NCI-H774 (cell line): ENCODE data around the gene PLA2G15.
A peak's percentile ranks its signal among the peaks of the same experiment; 100 is the strongest.

Experiments
- DNase-seq: peaks from one replicate; lab custom pipeline; 2025; lab: John Stamatoyannopoulos, UW

The PLA2G15 gene

GRCh38 chr16:68252383-68252782 lies 7.2 kb downstream of the PLA2G15 start:
- DNase-seq: no peak

- DNase-seq: no peak
Observed at GRCh38 chr16:68253721-68254120, 8.5 kb downstream of the PLA2G15 start.

DNA sequence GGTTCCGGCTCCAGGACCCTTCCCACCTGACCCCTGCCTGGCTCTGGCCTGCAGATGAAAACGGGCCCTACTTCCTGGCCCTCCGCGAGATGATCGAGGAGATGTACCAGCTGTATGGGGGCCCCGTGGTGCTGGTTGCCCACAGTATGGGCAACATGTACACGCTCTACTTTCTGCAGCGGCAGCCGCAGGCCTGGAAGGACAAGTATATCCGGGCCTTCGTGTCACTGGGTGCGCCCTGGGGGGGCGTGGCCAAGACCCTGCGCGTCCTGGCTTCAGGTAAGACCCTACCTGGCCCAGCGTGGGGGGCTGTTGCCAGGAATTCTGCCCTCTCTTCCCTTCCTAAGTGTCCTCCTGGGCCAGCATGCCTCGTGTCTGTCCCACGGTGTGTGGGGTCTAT lies 10.5 kb downstream of the PLA2G15 start:
- DNase-seq: no peak

- peak; percentile 31 for DNase-seq
Observed at GRCh38 chr16:68257251-68257905, 12.2 kb downstream of the PLA2G15 start.

DNA sequence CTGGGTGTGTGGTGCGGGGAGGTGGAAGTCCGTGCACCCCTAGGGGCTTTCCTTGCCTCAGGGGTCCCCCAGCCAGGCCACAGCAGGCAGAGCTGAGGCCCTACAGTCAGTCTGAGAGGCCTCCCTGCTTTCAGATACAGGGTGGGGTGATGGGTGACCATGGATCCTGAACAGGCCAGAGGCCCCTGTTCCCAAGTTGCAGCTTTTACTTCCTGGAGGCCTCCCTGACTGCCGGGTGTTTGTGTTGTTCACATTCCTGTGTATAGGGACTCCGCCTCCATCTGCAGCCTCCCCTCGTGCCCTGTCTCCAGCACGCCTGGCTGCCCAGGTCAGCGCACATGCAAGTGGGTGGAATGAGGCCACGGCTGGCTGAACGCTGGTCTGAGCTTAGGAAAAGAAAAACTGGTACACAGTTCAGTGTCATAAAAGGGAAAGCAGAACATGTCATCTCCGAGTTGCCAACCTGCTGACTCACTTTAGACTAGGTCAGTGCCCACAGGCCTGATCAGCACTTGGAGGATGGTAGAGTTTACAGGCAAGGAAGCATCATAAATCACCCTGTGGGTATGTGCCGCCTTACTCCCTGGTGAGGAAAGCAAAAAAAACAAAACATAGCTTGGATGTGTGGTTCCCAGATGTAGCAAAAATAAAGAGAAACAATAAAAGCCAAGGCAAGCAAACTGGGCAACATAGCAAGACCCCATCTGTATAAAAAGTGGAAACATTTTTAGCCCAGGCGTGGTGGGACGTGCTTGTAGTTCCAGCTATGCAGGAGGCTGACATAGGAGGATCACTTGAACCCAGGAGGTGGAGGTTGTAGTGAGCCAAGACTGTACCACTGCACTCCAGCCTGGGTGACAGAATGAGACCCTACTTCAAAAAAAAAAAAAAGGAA lies 13.0 kb downstream of the PLA2G15 start:
- DNase-seq: no peak

- DNase-seq: no peak
Observed at GRCh38 chr16:68259007-68259825, 14.0 kb downstream of the PLA2G15 start.

DNA sequence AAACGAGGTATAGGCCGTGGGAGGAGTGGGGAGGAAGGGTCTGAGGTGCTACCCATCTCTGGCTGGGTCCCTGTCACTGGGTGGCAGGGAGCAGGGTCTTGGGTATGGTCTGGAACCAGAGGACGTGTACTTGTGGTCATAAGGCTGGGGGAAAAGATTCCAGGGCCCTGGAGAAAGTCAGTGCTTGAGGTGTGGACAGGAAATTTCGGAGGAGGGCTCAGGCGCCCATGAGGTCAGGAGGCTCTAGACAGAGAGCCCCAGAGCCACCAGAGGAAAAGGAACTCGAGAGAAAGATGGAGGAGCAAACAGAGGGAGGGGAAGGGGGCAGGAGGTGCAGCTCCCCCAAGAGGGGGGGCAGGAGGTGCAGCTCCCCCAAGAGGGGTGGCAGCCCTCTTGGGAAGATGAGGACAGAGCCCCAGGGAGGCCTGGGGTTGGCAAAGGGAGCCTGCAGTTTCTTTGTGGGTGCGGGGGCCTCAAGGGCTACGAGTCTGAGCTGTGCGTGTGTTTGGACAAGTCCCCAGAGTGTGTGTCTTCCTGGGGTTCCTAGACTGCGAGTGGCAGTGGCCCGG lies 18.5 kb downstream of the PLA2G15 start:
- DNase-seq: no peak

DNA sequence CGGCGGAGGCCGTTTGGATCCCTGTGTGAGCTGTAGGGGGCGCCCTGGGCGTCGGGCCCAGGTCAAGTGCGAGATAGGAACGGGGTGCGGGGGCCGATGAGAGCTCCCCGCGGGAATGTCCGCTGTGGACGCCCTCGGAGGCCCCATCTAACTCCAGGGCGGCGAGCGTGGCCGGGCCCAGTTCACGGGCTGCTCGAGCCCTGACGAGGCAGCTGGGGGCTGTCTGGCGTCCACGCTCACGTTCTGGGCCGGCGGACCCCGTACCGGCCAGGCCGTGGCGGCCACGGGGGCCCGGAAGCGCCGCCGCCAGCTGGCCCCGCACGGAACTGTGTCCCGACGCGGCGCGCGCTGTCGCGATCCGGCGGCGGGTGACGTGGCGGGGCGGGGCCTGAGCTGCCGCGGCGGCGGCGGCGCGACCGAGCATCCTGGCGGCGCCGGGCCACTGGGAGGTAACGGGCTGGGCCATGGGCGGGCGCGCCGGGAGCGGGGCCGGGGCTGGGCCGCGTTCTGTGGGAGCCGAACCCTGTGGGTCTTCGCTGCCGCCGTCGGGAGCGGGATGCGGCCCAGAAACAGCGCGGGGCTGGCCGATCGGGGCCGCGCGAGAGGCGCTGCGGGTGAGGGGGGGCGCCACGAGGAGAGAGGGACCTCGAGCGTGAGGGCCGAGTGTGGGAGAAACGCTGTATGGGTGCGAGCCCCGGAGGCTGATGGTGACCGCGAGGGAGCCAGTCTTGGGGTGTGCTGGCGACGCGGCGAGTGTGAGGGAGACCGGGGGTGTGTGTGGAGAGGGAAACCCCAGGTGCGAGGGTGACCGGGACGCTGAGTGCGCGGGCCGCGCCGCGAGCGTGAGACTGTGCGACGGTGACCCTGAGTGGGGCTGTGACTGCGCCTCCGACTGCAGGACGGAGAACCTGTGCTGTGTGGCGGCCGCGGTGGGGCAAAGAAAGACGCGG lies 19.2 kb downstream of the PLA2G15 start, which contains the start of gene SLC7A6:
SLC7A6 (plus strand) TSS at position 399 of the 950 bp plus-strand sequence. CDS start 10,201 bp downstream, outside the sequence.
- no peak for DNase-seq

- no peak for DNase-seq
Observed at GRCh38 chr16:68265078-68265920, 20.1 kb downstream of the PLA2G15 start.

DNA sequence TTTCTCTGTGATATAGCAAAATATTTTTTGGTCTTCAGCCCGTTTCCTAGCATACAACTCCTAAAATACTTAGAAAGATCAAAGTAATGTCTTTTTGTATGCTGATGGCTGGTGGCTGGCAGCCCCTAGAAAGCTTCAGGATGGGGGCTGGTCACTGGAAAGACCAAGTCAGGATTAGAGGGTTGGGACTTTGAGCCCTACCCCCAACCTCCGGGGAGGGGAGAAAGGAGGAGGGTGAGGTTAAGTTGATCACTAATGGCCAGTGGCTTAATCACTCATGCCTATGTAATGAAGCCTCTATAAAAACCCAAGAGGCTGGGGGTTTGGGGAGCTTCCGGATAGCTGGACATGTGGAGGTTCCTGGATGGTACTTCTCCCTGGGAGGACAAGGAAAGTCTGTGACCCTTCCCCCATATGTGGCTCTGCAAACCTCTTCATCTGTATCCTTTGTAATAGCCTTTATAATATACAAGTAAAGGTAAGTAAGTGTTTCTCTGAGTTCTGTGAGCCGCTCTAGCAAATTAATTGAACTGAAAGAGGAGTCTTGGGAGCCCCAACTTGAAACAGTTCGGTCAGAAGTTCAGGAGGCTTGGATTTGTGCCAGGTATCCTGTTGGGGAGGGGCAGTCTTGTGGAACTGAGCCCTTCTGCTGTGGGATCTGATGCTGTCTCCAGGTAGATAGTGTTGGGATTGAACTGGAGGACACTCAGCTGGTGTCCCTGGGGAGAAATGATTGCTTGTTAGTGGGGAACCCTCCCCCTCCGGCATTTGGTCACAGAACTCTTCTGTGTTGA lies 22.6 kb downstream of the PLA2G15 start:
- no peak for DNase-seq

DNA sequence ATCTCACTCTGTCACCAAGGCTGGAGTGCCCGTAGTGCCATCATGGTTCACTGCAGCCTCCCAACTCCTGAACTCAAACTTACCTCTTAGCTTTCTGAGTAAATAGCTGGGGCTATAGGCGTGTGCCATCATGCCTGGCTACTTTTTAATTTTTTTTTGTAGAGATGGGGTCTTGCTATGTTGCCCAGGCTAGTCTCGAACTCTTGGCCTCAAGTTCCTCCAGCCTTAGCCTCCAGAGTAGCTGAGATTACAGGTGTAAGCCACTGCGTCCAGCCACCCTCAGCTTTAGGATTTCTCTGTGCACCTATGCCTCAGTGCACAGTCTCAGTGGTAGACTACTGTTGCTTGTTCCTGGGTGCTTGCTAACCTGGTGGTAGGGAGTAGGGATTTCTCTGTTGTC lies 24.6 kb downstream of the PLA2G15 start:
- no peak for DNase-seq

DNA sequence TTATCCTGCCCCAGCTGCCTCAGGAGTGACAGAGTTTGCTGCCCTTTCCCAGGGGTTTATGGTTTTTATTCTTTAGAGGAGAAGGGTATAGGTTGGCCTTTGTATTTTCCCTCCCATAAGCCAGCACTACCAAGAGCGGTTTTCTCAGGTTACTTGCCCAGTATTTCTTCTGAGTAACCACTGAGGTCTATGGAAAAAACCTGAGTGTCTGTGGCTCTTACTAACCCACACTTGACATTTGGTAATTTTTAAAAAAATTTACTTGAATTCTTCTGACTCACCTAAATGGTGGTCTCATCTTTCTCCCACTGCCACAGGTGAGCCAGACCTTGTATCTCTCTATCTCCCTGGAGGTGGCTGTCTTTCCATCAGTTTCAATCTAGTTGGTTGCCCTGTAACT lies 25.2 kb downstream of the PLA2G15 start:
- no peak for DNase-seq

DNA sequence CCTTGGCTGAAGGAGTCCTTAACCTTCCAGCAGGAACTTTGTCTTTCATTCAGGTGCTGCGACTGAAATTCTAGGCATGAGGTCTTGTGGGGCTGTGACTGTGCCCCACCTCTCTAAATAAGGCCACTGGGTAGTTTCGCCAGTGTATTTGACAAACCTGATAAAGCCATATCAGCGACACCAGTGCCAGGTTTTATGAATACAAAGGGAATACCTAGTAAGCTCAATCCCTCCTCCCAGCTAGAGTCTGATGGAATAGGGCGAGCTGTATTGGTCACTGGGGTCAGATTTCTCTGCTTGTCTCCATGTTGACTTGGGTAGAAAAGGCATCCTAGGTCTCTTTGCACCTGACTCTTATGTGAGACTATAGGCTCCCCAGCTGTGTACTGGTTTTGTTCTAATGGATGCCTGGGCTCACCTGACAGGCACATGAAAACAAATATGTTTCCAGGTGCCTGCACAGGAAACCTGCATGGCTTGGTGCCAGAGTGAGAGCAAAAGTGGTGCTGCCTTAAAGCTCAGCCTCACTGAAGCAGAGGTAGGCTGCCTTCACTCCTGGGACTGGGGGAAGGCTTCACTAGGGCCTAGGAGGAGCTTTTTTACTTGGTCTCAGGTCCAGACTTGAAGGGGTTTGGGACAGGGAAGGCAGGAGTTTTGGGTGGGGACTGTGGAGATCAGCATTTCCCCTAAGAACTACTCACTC lies 27.5 kb downstream of the PLA2G15 start:
- no peak for DNase-seq

- no peak for DNase-seq
Observed at GRCh38 chr16:68273459-68273858, 28.3 kb downstream of the PLA2G15 start.

DNA sequence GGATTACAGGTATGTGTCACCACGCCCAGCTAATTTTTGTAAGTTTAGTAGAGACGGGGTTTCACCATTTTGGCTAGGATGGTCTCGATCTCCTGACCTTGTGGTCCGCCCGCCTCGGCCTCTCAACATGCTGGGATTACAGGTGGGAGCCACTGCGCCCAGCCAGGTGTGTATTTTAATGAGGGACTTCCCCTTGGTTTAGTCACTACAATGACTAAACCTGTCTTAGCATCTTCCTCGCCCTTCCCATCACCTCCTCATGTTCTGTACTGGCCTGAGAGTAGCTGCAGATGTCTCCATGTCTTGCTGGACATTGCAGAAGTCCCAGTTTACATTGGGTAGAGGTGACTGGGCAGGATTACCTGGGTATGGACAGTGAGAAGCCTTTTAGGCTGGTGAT lies 28.7 kb downstream of the PLA2G15 start:
- DNase-seq: no peak

DNA sequence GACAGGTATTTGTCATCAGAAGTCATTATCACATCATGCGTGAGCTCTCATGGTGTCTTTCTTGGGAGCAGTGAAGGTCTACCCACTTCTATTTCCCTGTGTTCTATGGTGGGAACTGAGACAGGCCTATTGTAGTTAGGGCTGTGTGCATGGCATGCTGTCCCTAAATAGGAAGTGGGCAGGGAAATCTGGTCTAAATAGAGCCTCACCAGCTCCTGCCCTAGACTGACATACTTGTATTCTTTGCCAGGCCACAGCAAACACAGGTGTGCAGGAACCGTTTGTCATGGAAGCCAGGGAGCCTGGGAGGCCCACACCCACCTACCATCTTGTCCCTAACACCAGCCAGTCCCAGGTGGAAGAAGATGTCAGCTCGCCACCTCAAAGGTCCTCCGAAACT lies 29.3 kb downstream of the PLA2G15 start:
- no peak for DNase-seq

DNA sequence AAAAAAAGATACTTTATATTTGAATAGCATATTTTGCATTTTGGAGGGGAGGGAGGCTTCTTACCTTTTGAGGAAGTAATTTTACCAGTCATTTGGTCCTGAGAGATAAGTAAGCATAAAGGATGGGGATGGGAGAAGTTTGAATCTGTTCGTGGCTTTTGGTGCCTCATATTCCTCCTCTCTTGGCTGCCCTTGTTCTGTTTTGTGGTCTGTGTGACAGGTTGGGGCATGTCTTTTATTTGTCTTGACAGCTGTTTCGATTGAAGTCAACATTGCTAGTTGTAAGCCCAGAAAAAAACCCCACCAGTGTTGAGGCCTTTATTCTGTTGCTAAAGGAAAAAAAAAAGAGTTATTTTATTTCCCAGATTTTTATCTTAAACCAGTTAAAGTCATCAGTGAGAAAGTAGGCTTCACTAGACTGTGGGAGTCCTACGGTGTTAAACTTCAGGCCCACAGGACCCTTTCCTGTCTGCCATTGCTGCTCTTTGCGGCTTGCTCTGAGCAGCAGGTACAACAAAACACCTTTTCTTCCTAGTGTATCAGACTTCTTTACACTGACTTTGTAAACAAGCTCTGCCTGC lies 30.5 kb downstream of the PLA2G15 start:
- no peak for DNase-seq

DNA sequence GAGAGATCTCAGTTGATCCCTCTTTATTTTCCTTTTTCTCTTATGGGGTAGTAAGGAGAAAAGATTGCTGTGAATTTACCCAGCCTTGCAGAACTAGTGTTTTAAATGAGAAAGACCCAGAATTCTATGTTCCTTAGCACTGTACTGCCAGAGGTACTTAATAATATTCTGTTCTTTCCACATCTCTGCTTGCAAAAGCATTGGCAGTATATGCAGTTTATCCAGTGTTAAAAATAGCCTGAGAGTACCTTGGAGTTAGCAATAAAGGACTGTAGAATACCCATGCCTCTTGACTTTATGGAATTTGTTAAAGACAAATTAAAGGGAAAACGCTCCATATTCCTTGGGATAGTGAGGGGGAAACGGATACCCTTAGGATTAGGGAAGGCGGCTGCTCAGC lies 31.1 kb downstream of the PLA2G15 start:
- DNase-seq: no peak
